K562 (cell line): ENCODE measurements around the gene LDB2. TPM values are rescaled to one million over a fixed set of nuclear protein-coding genes. Genes with fewer than 3 reads are reported as not detected.

Experiments used
- FOXM1 ChIP-seq, 2 experiments: fragments of 450-650 bp in 1 of 2; sonication (generic) in 1 of 2; formaldehyde crosslinking in 1 of 2; IDR thresholded peaks; 2 replicates each; pipeline versions ENCODE4 v1.6.1 to v1.9.0; 2017 to 2022; ENCODE audit warnings: low read depth in 2 of 2, mild to moderate bottlenecking in 2 of 2, missing genetic modification reagents in 1 of 2, moderate library complexity in 1 of 2
- HEY1 ChIP-seq: fragments of 250-450 bp; sonication (Bioruptor Pico); IDR thresholded peaks from 2 replicates; pipeline ENCODE4 v1.5.0; 2020; ENCODE audit warnings: mild to moderate bottlenecking, moderate library complexity, borderline replicate concordance
- JUND ChIP-seq, 2 experiments: IDR thresholded peaks; 2 replicates in 1 of 2; 3 replicates in 1 of 2; pipeline ENCODE4 v1.6.1; 2011; ENCODE audit warnings: borderline replicate concordance in 2 of 2, low read depth in 2 of 2, low read length in 2 of 2, improper control_type of control experiment in 1 of 2, missing biosample characterization in 1 of 2, missing genetic modification characterization in 1 of 2, missing genetic modification reagents in 1 of 2
- KDM5B ChIP-seq: fragments of 200-600 bp; sonication (generic); IDR thresholded peaks from 2 replicates; pipeline ENCODE4 v1.6.1; 2012; ENCODE audit warnings: low read depth, mild to moderate bottlenecking, moderate library complexity, low read length, control low read depth, inconsistent platforms; ENCODE audit not compliant: insufficient replicate concordance
- TBP ChIP-seq: optimal IDR thresholded peaks from 2 replicates; pipeline ENCODE3; 2011; ENCODE audit warnings: low read depth, low read length, improper control_type of control experiment
- polyA plus RNA-seq, 8 experiments: library from polyadenylated mRNA; depleted of rRNA in 4 of 8; stranded (reverse) in 5 of 8; unstranded in 3 of 8; fragments of >200 nt; fragmentation: Nextera tagmentation in 2 of 8; fragmentation: Illumina TruSeq in 1 of 8; extraction: Ambion mirVana in 2 of 8; extraction: Trizol in 1 of 8; gene quantifications; 2 replicates each; pipeline versions ENCODE4 v1.2.1 to v1.2.3, GENCODE V29; 2011 to 2014; ENCODE audit warnings: inconsistent platforms in 1 of 8, missing spikeins in 1 of 8
- total RNA-seq, 7 experiments: library from RNA; depleted of rRNA in 6 of 7; stranded (reverse); fragments of >200 nt in 6 of 7; fragmentation: Illumina TruSeq in 2 of 7; extraction: Trizol in 2 of 7; gene quantifications; 2 replicates each; pipeline versions ENCODE4 v1.2.1 to v1.2.3, GENCODE V29; 2011 to 2021; ENCODE audit warnings: low replicate concordance in 1 of 7
- TF ChIP-seq, protein P1 (sequence below): fragments of 200-600 bp; sonication (generic); IDR thresholded peaks from one replicate; pipeline ENCODE4 v1.6.1; 2012; ENCODE audit warnings: mild to moderate bottlenecking, low read depth, low read length, inconsistent platforms

LDB2 gene
- total and polyA plus RNA-seq, 9 of the 15 experiments (the other 6 are each of a cell fraction or from before 2014, with no cell fraction given) = 0.10 to 0.20 TPM; not detected in 7

DNA sequence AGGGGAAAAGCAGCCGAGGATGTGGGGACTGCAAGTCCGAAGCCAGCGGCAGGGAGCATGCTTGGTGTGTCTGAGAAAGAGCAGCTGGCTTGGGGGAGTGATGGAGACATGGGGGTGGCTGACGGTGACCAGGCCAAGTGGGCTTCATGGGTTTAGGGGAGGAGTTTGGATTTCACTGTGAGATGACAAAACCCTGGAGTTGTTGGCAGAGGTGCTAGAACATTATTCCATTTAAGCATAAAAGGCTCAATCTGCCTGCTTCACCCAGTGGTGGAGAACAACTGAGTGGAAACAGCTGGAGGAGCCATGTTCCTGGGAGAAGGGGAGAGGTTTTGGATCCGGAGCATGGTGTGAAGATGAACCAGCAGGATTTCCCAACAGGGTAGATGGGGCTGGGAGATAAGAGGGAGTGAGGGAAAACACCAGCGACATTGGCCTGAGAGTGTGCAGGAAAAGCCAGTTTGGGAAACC is 354.2 kb downstream of the LDB2 start (continued):
- TF ChIP-seq, protein P1, sequence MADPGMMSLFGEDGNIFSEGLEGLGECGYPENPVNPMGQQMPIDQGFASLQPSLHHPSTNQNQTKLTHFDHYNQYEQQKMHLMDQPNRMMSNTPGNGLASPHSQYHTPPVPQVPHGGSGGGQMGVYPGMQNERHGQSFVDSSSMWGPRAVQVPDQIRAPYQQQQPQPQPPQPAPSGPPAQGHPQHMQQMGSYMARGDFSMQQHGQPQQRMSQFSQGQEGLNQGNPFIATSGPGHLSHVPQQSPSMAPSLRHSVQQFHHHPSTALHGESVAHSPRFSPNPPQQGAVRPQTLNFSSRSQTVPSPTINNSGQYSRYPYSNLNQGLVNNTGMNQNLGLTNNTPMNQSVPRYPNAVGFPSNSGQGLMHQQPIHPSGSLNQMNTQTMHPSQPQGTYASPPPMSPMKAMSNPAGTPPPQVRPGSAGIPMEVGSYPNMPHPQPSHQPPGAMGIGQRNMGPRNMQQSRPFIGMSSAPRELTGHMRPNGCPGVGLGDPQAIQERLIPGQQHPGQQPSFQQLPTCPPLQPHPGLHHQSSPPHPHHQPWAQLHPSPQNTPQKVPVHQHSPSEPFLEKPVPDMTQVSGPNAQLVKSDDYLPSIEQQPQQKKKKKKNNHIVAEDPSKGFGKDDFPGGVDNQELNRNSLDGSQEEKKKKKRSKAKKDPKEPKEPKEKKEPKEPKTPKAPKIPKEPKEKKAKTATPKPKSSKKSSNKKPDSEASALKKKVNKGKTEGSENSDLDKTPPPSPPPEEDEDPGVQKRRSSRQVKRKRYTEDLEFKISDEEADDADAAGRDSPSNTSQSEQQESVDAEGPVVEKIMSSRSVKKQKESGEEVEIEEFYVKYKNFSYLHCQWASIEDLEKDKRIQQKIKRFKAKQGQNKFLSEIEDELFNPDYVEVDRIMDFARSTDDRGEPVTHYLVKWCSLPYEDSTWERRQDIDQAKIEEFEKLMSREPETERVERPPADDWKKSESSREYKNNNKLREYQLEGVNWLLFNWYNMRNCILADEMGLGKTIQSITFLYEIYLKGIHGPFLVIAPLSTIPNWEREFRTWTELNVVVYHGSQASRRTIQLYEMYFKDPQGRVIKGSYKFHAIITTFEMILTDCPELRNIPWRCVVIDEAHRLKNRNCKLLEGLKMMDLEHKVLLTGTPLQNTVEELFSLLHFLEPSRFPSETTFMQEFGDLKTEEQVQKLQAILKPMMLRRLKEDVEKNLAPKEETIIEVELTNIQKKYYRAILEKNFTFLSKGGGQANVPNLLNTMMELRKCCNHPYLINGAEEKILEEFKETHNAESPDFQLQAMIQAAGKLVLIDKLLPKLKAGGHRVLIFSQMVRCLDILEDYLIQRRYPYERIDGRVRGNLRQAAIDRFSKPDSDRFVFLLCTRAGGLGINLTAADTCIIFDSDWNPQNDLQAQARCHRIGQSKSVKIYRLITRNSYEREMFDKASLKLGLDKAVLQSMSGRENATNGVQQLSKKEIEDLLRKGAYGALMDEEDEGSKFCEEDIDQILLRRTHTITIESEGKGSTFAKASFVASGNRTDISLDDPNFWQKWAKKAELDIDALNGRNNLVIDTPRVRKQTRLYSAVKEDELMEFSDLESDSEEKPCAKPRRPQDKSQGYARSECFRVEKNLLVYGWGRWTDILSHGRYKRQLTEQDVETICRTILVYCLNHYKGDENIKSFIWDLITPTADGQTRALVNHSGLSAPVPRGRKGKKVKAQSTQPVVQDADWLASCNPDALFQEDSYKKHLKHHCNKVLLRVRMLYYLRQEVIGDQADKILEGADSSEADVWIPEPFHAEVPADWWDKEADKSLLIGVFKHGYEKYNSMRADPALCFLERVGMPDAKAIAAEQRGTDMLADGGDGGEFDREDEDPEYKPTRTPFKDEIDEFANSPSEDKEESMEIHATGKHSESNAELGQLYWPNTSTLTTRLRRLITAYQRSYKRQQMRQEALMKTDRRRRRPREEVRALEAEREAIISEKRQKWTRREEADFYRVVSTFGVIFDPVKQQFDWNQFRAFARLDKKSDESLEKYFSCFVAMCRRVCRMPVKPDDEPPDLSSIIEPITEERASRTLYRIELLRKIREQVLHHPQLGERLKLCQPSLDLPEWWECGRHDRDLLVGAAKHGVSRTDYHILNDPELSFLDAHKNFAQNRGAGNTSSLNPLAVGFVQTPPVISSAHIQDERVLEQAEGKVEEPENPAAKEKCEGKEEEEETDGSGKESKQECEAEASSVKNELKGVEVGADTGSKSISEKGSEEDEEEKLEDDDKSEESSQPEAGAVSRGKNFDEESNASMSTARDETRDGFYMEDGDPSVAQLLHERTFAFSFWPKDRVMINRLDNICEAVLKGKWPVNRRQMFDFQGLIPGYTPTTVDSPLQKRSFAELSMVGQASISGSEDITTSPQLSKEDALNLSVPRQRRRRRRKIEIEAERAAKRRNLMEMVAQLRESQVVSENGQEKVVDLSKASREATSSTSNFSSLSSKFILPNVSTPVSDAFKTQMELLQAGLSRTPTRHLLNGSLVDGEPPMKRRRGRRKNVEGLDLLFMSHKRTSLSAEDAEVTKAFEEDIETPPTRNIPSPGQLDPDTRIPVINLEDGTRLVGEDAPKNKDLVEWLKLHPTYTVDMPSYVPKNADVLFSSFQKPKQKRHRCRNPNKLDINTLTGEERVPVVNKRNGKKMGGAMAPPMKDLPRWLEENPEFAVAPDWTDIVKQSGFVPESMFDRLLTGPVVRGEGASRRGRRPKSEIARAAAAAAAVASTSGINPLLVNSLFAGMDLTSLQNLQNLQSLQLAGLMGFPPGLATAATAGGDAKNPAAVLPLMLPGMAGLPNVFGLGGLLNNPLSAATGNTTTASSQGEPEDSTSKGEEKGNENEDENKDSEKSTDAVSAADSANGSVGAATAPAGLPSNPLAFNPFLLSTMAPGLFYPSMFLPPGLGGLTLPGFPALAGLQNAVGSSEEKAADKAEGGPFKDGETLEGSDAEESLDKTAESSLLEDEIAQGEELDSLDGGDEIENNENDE = no peak
- TF ChIP-seq FOXM1 (IDR thresholded peaks at IDR 0.05; ENCODE audit: low read depth) (no peak), FOXM1 (CRISPR knock-in tag; IDR thresholded peaks at IDR 0.05; ENCODE audit: low read depth) (no peak), HEY1 (CRISPR knock-in tag) (no peak), JUND (IDR thresholded peaks at IDR 0.05; ENCODE audit: borderline replicate concordance, low read depth, low read length) (no peak), JUND (tag; IDR thresholded peaks at IDR 0.05; ENCODE audit: borderline replicate concordance, low read depth, low read length) (no peak), KDM5B (no peak), TBP (no peak)
